ENCODE results near the gene C11orf54.

The C11orf54 gene

DNA sequence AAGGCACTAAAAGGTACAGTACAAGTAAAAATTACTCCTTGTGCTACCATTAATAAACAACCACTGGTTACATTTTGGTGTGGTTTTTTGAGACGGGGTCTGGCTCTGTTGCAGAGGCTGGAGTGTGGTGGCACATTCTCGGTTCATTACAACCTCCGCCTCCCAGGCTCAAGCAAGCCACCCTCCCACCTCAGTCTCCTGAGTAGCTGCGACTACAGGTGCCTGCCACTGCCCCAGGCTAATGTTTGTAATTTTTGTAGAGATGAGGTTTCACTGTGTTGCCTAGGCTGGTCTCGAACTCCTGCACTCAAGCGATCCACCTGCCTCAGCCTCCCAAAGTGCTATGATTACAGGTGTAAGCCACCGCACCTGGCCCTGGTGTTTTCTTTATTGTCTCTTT is 20.9 kb upstream of the C11orf54 start:
- H3K79me1 ChIP-seq (ENCODE audit: low read length) = no peaks in the 10 kb centered on the region
- no peaks in the 10 kb centered on the region for H3K9me3 ChIP-seq (ENCODE audit: insufficient read depth, low read depth, low read length)
- H3K4me3 ChIP-seq (ENCODE audit: low read depth, low read length) = no peak overlapping the region
- H3K18ac ChIP-seq (ENCODE audit: low read length) = peak overlapping the region; percentile 30
- DNase-seq = peak; percentile 73 to 79
- no peak overlapping the region for H4K8ac ChIP-seq (ENCODE audit: low read depth, low read length)
- H3K79me2 ChIP-seq (ENCODE audit: control insufficient read depth, insufficient read depth, low read length, poor library complexity) = no peaks in the 10 kb centered on the region
- H4K91ac ChIP-seq (ENCODE audit: low read depth, low read length) = no peak overlapping the region
- no peak overlapping the region for H2BK120ac ChIP-seq (ENCODE audit: insufficient read depth, low read length, poor library complexity)
- H2BK5ac ChIP-seq (ENCODE audit: low read depth, low read length, poor library complexity) = no peak overlapping the region
- no peak overlapping the region for H2BK12ac ChIP-seq (ENCODE audit: low read length)
- H3K4me2 ChIP-seq (ENCODE audit: low read length) = no peak overlapping the region
- no peak overlapping the region for H3K14ac ChIP-seq (ENCODE audit: low read length)
- WGBS (ENCODE audit: extremely low coverage, insufficient coverage, insufficient read length) = no CpG with 5 or more reads among the region's 7 CpGs
- H3K27ac ChIP-seq (ENCODE audit: low read depth, low read length) = peak overlapping the region; percentile 25
- H3K36me3 ChIP-seq (ENCODE audit: control insufficient read depth in 1 of 2, insufficient read depth in 2 of 2, low read length in 2 of 2) = peaks cover 16% of the 10 kb centered on the region in 2 experiments
- H2AK5ac ChIP-seq (ENCODE audit: low read length) = no peak overlapping the region
- H4K12ac ChIP-seq (ENCODE audit: low read depth, low read length) = no peak overlapping the region
- H2AFZ ChIP-seq (ENCODE audit: insufficient read depth, low read length, poor library complexity) = no peak overlapping the region
- peaks cover 0 to 2% of the 10 kb centered on the region in 2 experiments for H3K4me1 ChIP-seq (ENCODE audit: control insufficient read depth in 1 of 2, insufficient read depth in 2 of 2, low read length in 2 of 2)
- H3K27me3 ChIP-seq (ENCODE audit: insufficient read depth, low read length) = no peaks in the 10 kb centered on the region
- no peak overlapping the region for H3K23ac ChIP-seq (ENCODE audit: low read length)
- no peak overlapping the region for H3K4ac ChIP-seq (ENCODE audit: low read depth, low read length)
- H3K9ac ChIP-seq (ENCODE audit: low read length) = no peak overlapping the region

DNA sequence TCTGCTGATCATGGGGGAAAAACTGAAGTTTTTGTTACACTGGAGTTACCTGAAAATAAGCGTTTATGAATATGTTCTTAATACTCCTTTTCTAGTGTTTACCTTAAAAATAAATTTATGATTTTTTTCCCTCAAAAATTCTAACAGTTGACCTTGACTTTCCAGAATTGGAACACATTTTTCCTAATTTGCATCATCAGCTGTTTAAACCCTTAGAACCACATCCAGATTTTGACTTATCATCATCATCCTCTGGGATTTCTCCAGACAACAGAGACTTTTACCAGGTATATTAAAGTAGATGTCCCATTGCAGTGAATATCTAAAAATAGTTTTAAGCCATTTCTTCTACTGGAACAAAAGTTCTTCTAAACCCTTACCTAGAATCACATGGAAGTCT is 17.4 kb upstream of the C11orf54 start:
- Histone ChIP-seq H3K9me3 (ENCODE audit: insufficient read depth, low read depth, low read length) (no peaks in the 10 kb centered on the region), H4K91ac (ENCODE audit: low read depth, low read length) (no peak overlapping the region), H4K12ac (ENCODE audit: low read depth, low read length) (no peak overlapping the region), H3K9ac (ENCODE audit: low read length) (no peak overlapping the region), H3K36me3 (ENCODE audit: control insufficient read depth in 1 of 2, insufficient read depth in 2 of 2, low read length in 2 of 2) (peaks cover 11 to 15% of the 10 kb centered on the region in 2 experiments), H3K4me3 (ENCODE audit: low read depth, low read length) (no peak overlapping the region), H3K4ac (ENCODE audit: low read depth, low read length) (no peak overlapping the region), H3K4me2 (ENCODE audit: low read length) (no peak overlapping the region), H2AK5ac (ENCODE audit: low read length) (no peak overlapping the region), H3K79me2 (ENCODE audit: control insufficient read depth, insufficient read depth, low read length, poor library complexity) (no peaks in the 10 kb centered on the region), H3K23ac (ENCODE audit: low read length) (no peak overlapping the region), H2AFZ (ENCODE audit: insufficient read depth, low read length, poor library complexity) (no peak overlapping the region), H3K79me1 (ENCODE audit: low read length) (no peaks in the 10 kb centered on the region), H3K4me1 (ENCODE audit: control insufficient read depth in 1 of 2, insufficient read depth in 2 of 2, low read length in 2 of 2) (peaks cover 0 to 2% of the 10 kb centered on the region in 2 experiments), H2BK5ac (ENCODE audit: low read depth, low read length, poor library complexity) (no peak overlapping the region), H4K8ac (ENCODE audit: low read depth, low read length) (no peak overlapping the region), H3K14ac (ENCODE audit: low read length) (no peak overlapping the region), H3K18ac (ENCODE audit: low read length) (no peak overlapping the region), H2BK12ac (ENCODE audit: low read length) (no peak overlapping the region), H3K27ac (ENCODE audit: low read depth, low read length) (no peak overlapping the region), H3K27me3 (ENCODE audit: insufficient read depth, low read length) (no peaks in the 10 kb centered on the region), H2BK120ac (ENCODE audit: insufficient read depth, low read length, poor library complexity) (no peak overlapping the region)
- WGBS (ENCODE audit: extremely low coverage, insufficient coverage, insufficient read length) = no CpG with 5 or more reads among the region's 1 CpG
- DNase-seq = no peak

DNA sequence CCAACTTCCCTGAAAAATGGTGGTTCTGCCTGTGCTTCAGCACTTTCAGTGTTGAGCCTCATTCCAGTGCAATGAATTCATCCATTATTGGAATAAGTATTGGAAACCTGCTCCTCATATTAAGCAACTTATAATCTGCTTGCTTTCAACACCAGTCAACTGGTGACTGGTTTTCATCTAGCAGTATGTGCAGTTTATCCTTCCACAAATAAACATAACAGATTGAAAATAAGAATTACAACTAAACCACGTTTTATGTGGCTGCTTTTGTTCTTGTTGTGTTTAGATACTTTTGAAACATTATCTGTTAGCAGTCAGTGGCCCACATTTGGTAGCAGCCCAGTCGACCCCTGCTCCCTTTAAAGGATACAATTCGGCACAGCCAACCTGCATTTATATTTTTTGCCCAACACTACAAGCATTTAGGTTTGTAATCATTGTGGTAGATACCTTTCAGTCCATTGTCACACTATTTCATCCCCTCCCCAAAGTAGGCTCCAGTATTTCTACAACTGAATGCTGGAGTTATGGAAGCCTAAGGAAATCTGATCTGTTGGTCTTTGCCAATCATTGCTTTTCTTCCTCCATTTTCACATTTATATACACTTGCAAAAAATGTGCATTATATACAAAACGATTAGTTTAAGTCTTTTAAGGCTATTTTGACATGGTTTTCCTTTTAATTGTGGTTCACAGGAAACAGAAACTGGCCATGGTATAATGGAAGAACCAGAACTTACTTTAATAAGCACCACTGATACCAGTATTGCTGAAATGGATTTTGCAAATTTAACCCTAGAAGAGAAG is 13.3 kb upstream of the C11orf54 start:
- H3K4me2 ChIP-seq (ENCODE audit: low read length) = no peak overlapping the region
- H4K91ac ChIP-seq (ENCODE audit: low read depth, low read length) = no peak overlapping the region
- no peak overlapping the region for H3K27ac ChIP-seq (ENCODE audit: low read depth, low read length)
- H3K4me3 ChIP-seq (ENCODE audit: low read depth, low read length) = no peak overlapping the region
- H3K79me1 ChIP-seq (ENCODE audit: low read length) = no peaks in the 10 kb centered on the region
- no peaks in the 10 kb centered on the region for H3K27me3 ChIP-seq (ENCODE audit: insufficient read depth, low read length)
- no peaks in the 10 kb centered on the region for H3K4me1 ChIP-seq (ENCODE audit: control insufficient read depth in 1 of 2, insufficient read depth in 2 of 2, low read length in 2 of 2)
- no peak overlapping the region for H3K23ac ChIP-seq (ENCODE audit: low read length)
- no peak overlapping the region for H4K8ac ChIP-seq (ENCODE audit: low read depth, low read length)
- no CpG with 5 or more reads among the region's 4 CpGs for WGBS (ENCODE audit: extremely low coverage, insufficient coverage, insufficient read length)
- peak in 1 of 2 donors; percentile 37 for DNase-seq
- no peak overlapping the region for H3K4ac ChIP-seq (ENCODE audit: low read depth, low read length)
- H2AFZ ChIP-seq (ENCODE audit: insufficient read depth, low read length, poor library complexity) = no peak overlapping the region
- H3K36me3 ChIP-seq (ENCODE audit: control insufficient read depth in 1 of 2, insufficient read depth in 2 of 2, low read length in 2 of 2) = peaks cover 9 to 21% of the 10 kb centered on the region in 2 experiments
- H2BK12ac ChIP-seq (ENCODE audit: low read length) = no peak overlapping the region
- no peak overlapping the region for H2BK5ac ChIP-seq (ENCODE audit: low read depth, low read length, poor library complexity)
- no peaks in the 10 kb centered on the region for H3K79me2 ChIP-seq (ENCODE audit: control insufficient read depth, insufficient read depth, low read length, poor library complexity)
- no peak overlapping the region for H2BK120ac ChIP-seq (ENCODE audit: insufficient read depth, low read length, poor library complexity)
- no peak overlapping the region for H2AK5ac ChIP-seq (ENCODE audit: low read length)
- no peak overlapping the region for H4K12ac ChIP-seq (ENCODE audit: low read depth, low read length)
- no peak overlapping the region for H3K14ac ChIP-seq (ENCODE audit: low read length)
- no peaks in the 10 kb centered on the region for H3K9me3 ChIP-seq (ENCODE audit: insufficient read depth, low read depth, low read length)
- no peak overlapping the region for H3K18ac ChIP-seq (ENCODE audit: low read length)
- H3K9ac ChIP-seq (ENCODE audit: low read length) = no peak overlapping the region

DNA sequence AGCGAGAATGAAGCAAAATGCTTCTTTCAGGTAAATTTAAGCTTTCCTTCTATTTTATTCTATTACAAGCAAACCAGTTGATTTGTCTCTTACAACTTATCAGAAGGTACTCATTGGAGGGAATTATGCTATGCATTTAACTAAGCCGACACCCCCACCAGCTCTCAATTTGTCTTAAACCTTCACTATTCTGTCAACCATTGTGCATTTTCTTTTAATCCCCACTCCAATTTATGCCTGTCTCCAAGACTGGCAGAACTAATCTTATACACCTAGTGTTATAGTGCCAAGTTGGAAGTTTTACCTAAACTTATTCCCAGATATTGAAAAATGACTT is 12.7 kb upstream of the C11orf54 start:
- H2BK5ac ChIP-seq (ENCODE audit: low read depth, low read length, poor library complexity) = no peak overlapping the region
- no peak for DNase-seq
- no peak overlapping the region for H3K14ac ChIP-seq (ENCODE audit: low read length)
- no peak overlapping the region for H4K12ac ChIP-seq (ENCODE audit: low read depth, low read length)
- no peaks in the 10 kb centered on the region for H3K4me1 ChIP-seq (ENCODE audit: control insufficient read depth in 1 of 2, insufficient read depth in 2 of 2, low read length in 2 of 2)
- no peaks in the 10 kb centered on the region for H3K79me1 ChIP-seq (ENCODE audit: low read length)
- no peaks in the 10 kb centered on the region for H3K27me3 ChIP-seq (ENCODE audit: insufficient read depth, low read length)
- H3K27ac ChIP-seq (ENCODE audit: low read depth, low read length) = no peak overlapping the region
- H2BK120ac ChIP-seq (ENCODE audit: insufficient read depth, low read length, poor library complexity) = no peak overlapping the region
- no peak overlapping the region for H3K4me2 ChIP-seq (ENCODE audit: low read length)
- H3K4ac ChIP-seq (ENCODE audit: low read depth, low read length) = no peak overlapping the region
- H4K91ac ChIP-seq (ENCODE audit: low read depth, low read length) = no peak overlapping the region
- no peak overlapping the region for H2AFZ ChIP-seq (ENCODE audit: insufficient read depth, low read length, poor library complexity)
- H3K18ac ChIP-seq (ENCODE audit: low read length) = no peak overlapping the region
- no peaks in the 10 kb centered on the region for H3K9me3 ChIP-seq (ENCODE audit: insufficient read depth, low read depth, low read length)
- no peaks in the 10 kb centered on the region for H3K79me2 ChIP-seq (ENCODE audit: control insufficient read depth, insufficient read depth, low read length, poor library complexity)
- no CpG with 5 or more reads among the region's 2 CpGs for WGBS (ENCODE audit: extremely low coverage, insufficient coverage, insufficient read length)
- H3K23ac ChIP-seq (ENCODE audit: low read length) = no peak overlapping the region
- no peak overlapping the region for H3K4me3 ChIP-seq (ENCODE audit: low read depth, low read length)
- H3K9ac ChIP-seq (ENCODE audit: low read length) = no peak overlapping the region
- H2BK12ac ChIP-seq (ENCODE audit: low read length) = no peak overlapping the region
- no peak overlapping the region for H4K8ac ChIP-seq (ENCODE audit: low read depth, low read length)
- H3K36me3 ChIP-seq (ENCODE audit: control insufficient read depth in 1 of 2, insufficient read depth in 2 of 2, low read length in 2 of 2) = peaks cover 12 to 25% of the 10 kb centered on the region in 2 experiments
- H2AK5ac ChIP-seq (ENCODE audit: low read length) = no peak overlapping the region
